Lung (tissue), 12 donors: ENCODE data around the gene GRID1. TPM values are rescaled to one million over a fixed set of nuclear protein-coding genes. Genes with fewer than 3 reads are reported as not detected.

Source experiments
- ATAC-seq: fragments of 200-7000 bp; cut with Tn5 transposase; one replicate; pipeline ENCODE4 v1.9.1; 2020; ENCODE audit warnings: moderate number of reproducible peaks; ENCODE audit not compliant: insufficient read depth, low FRiP score
- DNase-seq, 3 donors: peaks; one replicate each; pipeline ENCODE4 v3.0.0-alpha.2; 2013 to 2017
- H3K27ac ChIP-seq, 2 donors: one replicate each; pipeline ENCODE4 v1.5.1; 2013; ENCODE audit warnings: mild to moderate bottlenecking in 2 of 2, moderate library complexity in 2 of 2, control low read depth in 1 of 2, inconsistent platforms in 1 of 2, low read depth in 1 of 2, low read length in 1 of 2
- H3K27me3 ChIP-seq, 3 donors: one replicate each; pipeline ENCODE4 v1.5.1; 2013; ENCODE audit warnings: low read length in 2 of 3; ENCODE audit not compliant: control insufficient read depth in 3 of 3, insufficient read depth in 3 of 3
- H3K36me3 ChIP-seq, 4 donors: one replicate each; pipeline ENCODE4 v1.5.1; 2013; ENCODE audit warnings: low read length in 4 of 4, mild to moderate bottlenecking in 1 of 4, moderate library complexity in 1 of 4; ENCODE audit not compliant: control insufficient read depth in 4 of 4, insufficient read depth in 4 of 4
- H3K4me1 ChIP-seq, 5 donors: one replicate each; pipeline ENCODE4 v1.5.1; 2013; ENCODE audit warnings: low read length in 5 of 5, mild to moderate bottlenecking in 2 of 5, moderate library complexity in 1 of 5; ENCODE audit not compliant: control insufficient read depth in 5 of 5, insufficient read depth in 5 of 5
- H3K4me3 ChIP-seq: one replicate; pipeline ENCODE4 v1.5.1; 2013; ENCODE audit warnings: mild to moderate bottlenecking, control low read depth, moderate library complexity
- H3K9ac ChIP-seq, 2 donors: one replicate each; pipeline ENCODE4 v1.5.1; 2013; ENCODE audit warnings: low read length in 2 of 2, control low read depth in 1 of 2; ENCODE audit not compliant: insufficient read depth in 1 of 2
- H3K9me3 ChIP-seq, 4 donors: one replicate each; pipeline ENCODE4 v1.5.1; 2013; ENCODE audit warnings: low read length in 3 of 4, mild to moderate bottlenecking in 1 of 4, moderate library complexity in 1 of 4; ENCODE audit not compliant: control insufficient read depth in 4 of 4, insufficient read depth in 3 of 4
- WGBS, 2 donors: extraction: QIAGEN DNeasy Blood & Tissue Kit; methylation state at CpG; one replicate each; pipeline ENCODE4 v1.1.7; 2013; 5-methylcytosine and 5-hydroxymethylcytosine counted together
- polyA plus RNA-seq, 2 donors: library from polyadenylated mRNA; stranded (reverse); fragments of 200-250 nt; gene quantifications; one replicate each; pipeline ENCODE4 v1.2.1, GENCODE V29; 2013
- total RNA-seq, 2 donors: library from RNA; depleted of rRNA in 1 of 2; stranded (reverse); fragments of >200 nt in 1 of 2; gene quantifications; one replicate each; pipeline ENCODE4 v1.2.1, GENCODE V29; 2014 to 2021
- TF ChIP-seq, protein P1 (sequence below): IDR thresholded peaks from 2 replicates; pipeline ENCODE4 v1.5.1; 2012; ENCODE audit warnings: mild to moderate bottlenecking; ENCODE audit errors: control extremely low read depth, extremely low read depth
- donor health status: control.
- donor health status: control.
- donor health status: Bipolar disorder and iron deficiency.
- donor health status: healthy.
- donor health status: DM: yes; HTN: yes; CAD: no.

The GRID1 gene
- total and polyA plus RNA-seq, 4 donors, result 1.1 to 3.6 (median 2.2) TPM

DNA sequence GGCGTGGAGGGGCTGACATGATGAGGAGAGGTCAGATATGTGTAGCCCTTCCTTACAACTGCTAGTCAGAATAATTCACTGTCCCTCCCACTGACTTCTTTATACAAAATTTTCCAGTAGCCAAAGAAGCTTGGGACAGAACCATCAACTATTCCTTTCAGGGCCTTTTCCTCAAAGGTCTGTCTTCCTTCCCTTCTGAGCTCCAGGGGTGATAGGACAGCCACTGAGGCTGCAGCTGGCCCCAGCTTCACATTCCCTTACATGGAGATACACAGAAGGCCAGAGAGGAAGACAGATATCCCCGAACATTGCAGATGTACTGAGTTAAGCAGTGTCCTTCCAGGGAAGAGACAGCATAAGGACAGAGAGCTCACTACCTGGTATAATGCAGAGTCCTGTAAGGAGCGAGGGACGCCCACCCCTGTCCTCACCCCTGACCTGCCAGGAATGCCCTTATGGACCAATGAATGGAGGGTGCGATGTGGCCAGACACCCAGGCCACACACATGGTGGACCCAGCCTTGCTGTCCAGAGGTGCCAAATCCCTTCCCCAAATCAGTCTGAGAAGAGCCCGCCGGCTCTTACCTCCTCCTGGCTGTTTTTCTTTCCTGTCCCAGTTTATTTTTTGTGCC lies 754.7 kb downstream of the GRID1 start:
- no peaks in the 10 kb centered on the region for H3K4me1 ChIP-seq
- H3K9ac ChIP-seq, result no peak overlapping the region
- H3K4me3 ChIP-seq, result no peak overlapping the region
- WGBS, 2 donors, result 83 to 86% methylated on average over 7 of the region's 7 CpGs
- TF ChIP-seq, protein P1, sequence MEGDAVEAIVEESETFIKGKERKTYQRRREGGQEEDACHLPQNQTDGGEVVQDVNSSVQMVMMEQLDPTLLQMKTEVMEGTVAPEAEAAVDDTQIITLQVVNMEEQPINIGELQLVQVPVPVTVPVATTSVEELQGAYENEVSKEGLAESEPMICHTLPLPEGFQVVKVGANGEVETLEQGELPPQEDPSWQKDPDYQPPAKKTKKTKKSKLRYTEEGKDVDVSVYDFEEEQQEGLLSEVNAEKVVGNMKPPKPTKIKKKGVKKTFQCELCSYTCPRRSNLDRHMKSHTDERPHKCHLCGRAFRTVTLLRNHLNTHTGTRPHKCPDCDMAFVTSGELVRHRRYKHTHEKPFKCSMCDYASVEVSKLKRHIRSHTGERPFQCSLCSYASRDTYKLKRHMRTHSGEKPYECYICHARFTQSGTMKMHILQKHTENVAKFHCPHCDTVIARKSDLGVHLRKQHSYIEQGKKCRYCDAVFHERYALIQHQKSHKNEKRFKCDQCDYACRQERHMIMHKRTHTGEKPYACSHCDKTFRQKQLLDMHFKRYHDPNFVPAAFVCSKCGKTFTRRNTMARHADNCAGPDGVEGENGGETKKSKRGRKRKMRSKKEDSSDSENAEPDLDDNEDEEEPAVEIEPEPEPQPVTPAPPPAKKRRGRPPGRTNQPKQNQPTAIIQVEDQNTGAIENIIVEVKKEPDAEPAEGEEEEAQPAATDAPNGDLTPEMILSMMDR, result no peak
- no peaks in the 10 kb centered on the region for H3K36me3 ChIP-seq
- no peak overlapping the region for H3K27ac ChIP-seq
- ATAC-seq (no peak), DNase-seq (no peak)
- H3K27me3 ChIP-seq, result no peaks in the 10 kb centered on the region
- H3K9me3 ChIP-seq, result peaks cover 0 to 3% (median 0%) of the 10 kb centered on the region in 4 donors

DNA sequence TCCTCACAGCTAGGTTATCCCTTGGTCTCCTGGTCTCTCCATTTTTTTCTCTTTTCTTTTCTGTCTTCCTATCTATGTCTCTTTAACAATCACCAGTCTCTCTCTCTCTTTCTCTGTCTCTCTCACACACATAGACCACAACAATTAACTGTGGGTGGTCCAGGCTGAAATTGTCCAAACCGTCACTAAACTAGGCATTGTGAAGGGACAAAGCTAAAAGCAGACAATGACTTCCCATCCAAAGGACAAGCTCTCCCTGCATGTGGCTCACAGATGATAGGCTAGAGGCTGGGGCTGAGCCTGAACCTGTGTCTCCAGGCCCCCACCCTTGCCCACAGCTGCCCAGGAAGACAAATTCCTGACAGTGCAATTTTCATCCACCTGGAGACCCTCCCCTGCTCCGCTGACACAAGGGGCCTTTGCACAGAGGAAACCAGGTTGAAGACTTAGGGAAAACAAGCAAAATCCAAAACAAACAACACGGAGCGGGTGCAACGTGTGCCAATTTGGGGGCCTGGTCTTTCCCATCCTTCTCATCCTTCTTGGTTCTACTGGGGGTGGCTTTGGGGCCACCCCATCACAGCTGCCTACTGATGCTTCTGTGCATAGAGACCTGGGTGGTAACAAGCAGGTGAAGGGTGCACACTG lies 755.4 kb downstream of the GRID1 start:
- H3K27ac ChIP-seq, result no peak overlapping the region
- no peaks in the 10 kb centered on the region for H3K4me1 ChIP-seq
- H3K4me3 ChIP-seq, result no peak overlapping the region
- DNase-seq (no peak), ATAC-seq (no peak)
- TF ChIP-seq, protein P1, result no peak
- no peaks in the 10 kb centered on the region for H3K27me3 ChIP-seq
- H3K36me3 ChIP-seq, result no peaks in the 10 kb centered on the region
- H3K9ac ChIP-seq, result no peak overlapping the region
- peaks cover 0 to 3% (median 0%) of the 10 kb centered on the region in 4 donors for H3K9me3 ChIP-seq
- WGBS, 2 donors, result 76 to 94% methylated on average over 5 of the region's 5 CpGs

DNA sequence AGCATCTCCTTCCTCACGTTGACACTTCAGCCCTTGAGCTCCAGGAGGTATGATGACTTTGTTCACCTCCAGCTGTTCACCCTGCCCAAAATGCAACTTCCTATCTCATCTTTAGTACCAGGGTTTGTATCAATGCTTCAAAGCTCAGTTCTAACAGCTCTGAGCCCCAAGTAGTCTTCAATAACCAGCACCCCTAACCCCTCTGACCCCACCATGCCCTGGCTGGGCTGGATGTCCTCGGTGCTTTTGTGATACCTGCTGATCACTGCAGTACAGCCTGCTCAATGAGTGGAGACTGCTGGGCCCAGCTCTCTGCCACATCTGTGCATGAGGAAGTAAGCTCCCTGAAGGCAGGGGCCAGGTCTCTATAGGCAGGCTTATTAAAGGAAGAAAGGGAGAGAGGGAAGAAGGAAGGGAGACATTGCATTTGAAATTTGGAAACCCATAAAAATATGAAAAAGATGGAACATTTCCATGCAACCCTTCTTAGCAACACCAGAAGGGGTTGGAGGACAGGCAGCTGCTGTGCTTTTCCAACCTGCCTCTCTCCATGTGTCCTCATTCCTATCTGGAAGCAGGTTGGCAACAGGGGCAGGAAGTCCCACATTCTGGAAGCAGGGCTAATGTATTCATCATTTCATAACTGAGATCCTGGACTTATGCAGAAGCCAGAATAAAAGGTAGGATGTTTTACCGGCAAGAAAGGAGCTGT lies 756.1 kb downstream of the GRID1 start:
- 84 to 92% methylated on average over 3 of the region's 3 CpGs for WGBS, 2 donors
- Histone ChIP-seq H3K9ac (no peak overlapping the region), H3K27ac (no peak overlapping the region), H3K9me3 (peaks cover 0 to 3% (median 0%) of the 10 kb centered on the region in 4 donors), H3K4me1 (no peaks in the 10 kb centered on the region), H3K36me3 (no peaks in the 10 kb centered on the region), H3K27me3 (no peaks in the 10 kb centered on the region), H3K4me3 (no peak overlapping the region)
- TF ChIP-seq, protein P1, result no peak
- DNase-seq (no peak), ATAC-seq (no peak)
